Cardiac muscle cell (in vitro differentiated cells and primary cell): ENCODE measurements around the gene MICOS13. TPM values are rescaled to one million over a fixed set of nuclear protein-coding genes. Genes with fewer than 3 reads are reported as not detected.

Source experiments
- DNase-seq, 2 donors: peaks; one replicate each; pipeline versions ENCODE4 v3.0.0 to v3.0.0-alpha.2; 2010 to 2017; ENCODE audit warnings: low read depth in 1 of 2, low spot score in 1 of 2
- H3K27ac ChIP-seq: fragments of 200-600 bp; sonication (generic); 2 replicates; pipeline ENCODE4 v1.5.1; 2016
- H3K27me3 ChIP-seq: fragments of 200-600 bp; sonication (generic); 2 replicates; pipeline ENCODE4 v1.6.0; 2016; ENCODE audit warnings: control low read depth
- H3K36me3 ChIP-seq: fragments of 200-600 bp; sonication (generic); 2 replicates; pipeline ENCODE4 v1.5.1; 2016; ENCODE audit warnings: control low read depth
- H3K4me1 ChIP-seq: fragments of 200-600 bp; sonication (generic); 2 replicates; pipeline ENCODE4 v1.8.1; 2017; ENCODE audit warnings: low read depth, mild to moderate bottlenecking, mixed run types
- H3K4me3 ChIP-seq: fragments of 200-600 bp; sonication (generic); 2 replicates; pipeline ENCODE4 v1.5.1; 2016; ENCODE audit warnings: mild to moderate bottlenecking
- H3K9me3 ChIP-seq: fragments of 200-600 bp; sonication (generic); 2 replicates; pipeline ENCODE4 v1.5.1; 2017; ENCODE audit warnings: low read depth, mild to moderate bottlenecking, control low read depth
- polyA plus RNA-seq: library from polyadenylated mRNA; unstranded; fragments of >200 nt; fragmentation: Nextera tagmentation; extraction: Ambion mirVana; gene quantifications from 2 replicates; pipeline ENCODE4 v1.2.1, GENCODE V29; 2016
- total RNA-seq: library from RNA; depleted of rRNA; stranded (reverse); fragments of >200 nt; gene quantifications from 2 replicates; pipeline ENCODE4 v1.2.3, GENCODE V29; 2016
- TF ChIP-seq, protein P1 (sequence below): IDR thresholded peaks from 2 replicates; pipeline ENCODE4 v1.5.1; 2012; ENCODE audit warnings: low read depth, mild to moderate bottlenecking, low read length

MICOS13 gene
- total and polyA plus RNA-seq, 2 experiments from 2014 or later, result 59.1 to 173 TPM

DNA sequence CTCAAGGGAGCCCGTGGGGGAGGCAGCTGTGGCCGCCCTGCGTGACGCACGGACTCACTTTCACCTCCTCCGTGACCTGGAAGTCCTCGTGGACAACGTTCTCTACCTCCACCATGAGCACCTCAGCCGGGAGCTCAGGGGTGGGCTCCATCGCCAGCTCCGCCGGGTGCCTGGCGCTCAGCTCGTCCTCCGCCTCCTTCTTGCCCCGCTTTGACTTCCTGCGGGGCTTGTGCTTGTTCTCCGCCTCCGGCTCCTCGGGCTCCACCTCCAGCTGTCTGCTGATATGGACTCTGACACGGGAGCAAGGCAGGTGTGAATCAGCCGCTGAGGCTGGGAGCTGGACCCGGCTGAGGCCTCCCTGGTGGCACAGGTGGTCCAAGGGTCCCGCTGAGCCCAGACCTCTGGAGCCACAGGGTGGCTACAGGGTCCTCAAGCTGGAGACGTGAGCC, 31.4 kb upstream of the MICOS13 start:
- TF ChIP-seq, protein P1, sequence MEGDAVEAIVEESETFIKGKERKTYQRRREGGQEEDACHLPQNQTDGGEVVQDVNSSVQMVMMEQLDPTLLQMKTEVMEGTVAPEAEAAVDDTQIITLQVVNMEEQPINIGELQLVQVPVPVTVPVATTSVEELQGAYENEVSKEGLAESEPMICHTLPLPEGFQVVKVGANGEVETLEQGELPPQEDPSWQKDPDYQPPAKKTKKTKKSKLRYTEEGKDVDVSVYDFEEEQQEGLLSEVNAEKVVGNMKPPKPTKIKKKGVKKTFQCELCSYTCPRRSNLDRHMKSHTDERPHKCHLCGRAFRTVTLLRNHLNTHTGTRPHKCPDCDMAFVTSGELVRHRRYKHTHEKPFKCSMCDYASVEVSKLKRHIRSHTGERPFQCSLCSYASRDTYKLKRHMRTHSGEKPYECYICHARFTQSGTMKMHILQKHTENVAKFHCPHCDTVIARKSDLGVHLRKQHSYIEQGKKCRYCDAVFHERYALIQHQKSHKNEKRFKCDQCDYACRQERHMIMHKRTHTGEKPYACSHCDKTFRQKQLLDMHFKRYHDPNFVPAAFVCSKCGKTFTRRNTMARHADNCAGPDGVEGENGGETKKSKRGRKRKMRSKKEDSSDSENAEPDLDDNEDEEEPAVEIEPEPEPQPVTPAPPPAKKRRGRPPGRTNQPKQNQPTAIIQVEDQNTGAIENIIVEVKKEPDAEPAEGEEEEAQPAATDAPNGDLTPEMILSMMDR, result no peak
- no peaks in the 10 kb centered on the region for H3K27me3 ChIP-seq
- no peaks in the 10 kb centered on the region for H3K9me3 ChIP-seq
- H3K27ac ChIP-seq, result no peak overlapping the region
- no peaks in the 10 kb centered on the region for H3K4me1 ChIP-seq
- peaks cover 25% of the 10 kb centered on the region for H3K36me3 ChIP-seq
- no peak for DNase-seq
- H3K4me3 ChIP-seq, result no peak overlapping the region

- Histone ChIP-seq H3K27me3 (no peaks in the 10 kb centered on the region), H3K36me3 (peaks cover 31% of the 10 kb centered on the region), H3K9me3 (no peaks in the 10 kb centered on the region), H3K4me3 (no peak overlapping the region), H3K27ac (no peak overlapping the region), H3K4me1 (no peaks in the 10 kb centered on the region)
- no peak for DNase-seq
- TF ChIP-seq, protein P1, result no peak
These were observed 30.7 kb upstream of the MICOS13 start for GRCh38 chr19:5711025-5711424.

DNA sequence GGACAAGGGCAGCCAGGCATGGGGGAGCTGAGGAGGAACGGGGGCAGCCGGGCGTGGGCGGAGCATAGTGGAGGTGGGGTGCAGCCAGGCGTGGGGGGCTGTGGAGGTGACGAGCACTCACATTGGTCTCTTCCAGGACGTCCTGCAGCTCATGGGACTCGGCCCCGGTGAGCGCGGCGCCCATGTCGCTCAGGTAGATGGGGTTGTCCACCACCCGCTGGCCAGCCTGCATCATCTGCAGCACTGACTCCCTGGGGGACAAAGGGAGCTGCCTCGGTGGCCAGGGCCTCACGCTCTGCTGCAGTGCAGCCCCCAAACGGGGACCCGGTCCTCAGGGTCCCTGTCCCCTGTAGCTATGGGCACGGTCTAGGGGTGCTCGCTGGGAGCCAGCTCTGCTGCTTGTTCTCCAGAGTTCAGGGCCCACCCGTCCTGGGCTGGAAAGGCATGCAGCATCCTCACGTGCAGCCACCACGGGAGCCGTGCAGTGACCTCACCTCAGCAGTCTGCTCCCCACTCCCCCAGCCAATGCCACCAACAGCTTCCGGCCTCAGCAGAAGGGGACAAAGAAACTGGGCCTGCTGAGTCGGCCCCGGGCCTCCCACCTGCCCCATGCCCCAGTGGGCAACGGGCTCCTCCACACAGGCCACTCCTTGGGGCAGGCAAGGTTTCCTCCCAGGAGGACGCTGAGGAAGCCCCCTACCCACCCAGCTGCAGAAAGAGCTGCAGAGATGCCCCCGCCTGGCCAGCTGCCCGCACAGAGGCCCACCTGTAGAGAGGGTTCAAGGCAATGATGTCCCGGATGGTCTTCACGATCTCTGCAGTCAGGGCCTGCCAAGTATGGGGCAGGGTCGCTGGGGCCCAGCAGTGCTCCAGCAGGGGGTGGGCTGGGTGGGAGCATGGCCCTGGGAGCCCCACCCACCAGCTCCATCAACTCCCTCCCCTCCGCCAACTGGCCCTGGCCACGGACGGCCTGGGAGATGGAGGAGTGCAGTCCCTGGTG, 27.6 kb upstream of the MICOS13 start:
- no peak for DNase-seq
- TF ChIP-seq, protein P1, result no peak
- Histone ChIP-seq H3K4me1 (no peaks in the 10 kb centered on the region), H3K9me3 (no peaks in the 10 kb centered on the region), H3K27ac (no peak overlapping the region), H3K27me3 (no peaks in the 10 kb centered on the region), H3K36me3 (peaks cover 41% of the 10 kb centered on the region), H3K4me3 (no peak overlapping the region)

GRCh38 chr19:5706876-5707573, 26.7 kb upstream of the MICOS13 start:
- Histone ChIP-seq H3K36me3 (peaks cover 37% of the 10 kb centered on the region), H3K4me1 (no peaks in the 10 kb centered on the region), H3K4me3 (no peak overlapping the region), H3K27me3 (no peaks in the 10 kb centered on the region), H3K27ac (no peak overlapping the region), H3K9me3 (no peaks in the 10 kb centered on the region)
- TF ChIP-seq, protein P1, result no peak
- no peak for DNase-seq

DNA sequence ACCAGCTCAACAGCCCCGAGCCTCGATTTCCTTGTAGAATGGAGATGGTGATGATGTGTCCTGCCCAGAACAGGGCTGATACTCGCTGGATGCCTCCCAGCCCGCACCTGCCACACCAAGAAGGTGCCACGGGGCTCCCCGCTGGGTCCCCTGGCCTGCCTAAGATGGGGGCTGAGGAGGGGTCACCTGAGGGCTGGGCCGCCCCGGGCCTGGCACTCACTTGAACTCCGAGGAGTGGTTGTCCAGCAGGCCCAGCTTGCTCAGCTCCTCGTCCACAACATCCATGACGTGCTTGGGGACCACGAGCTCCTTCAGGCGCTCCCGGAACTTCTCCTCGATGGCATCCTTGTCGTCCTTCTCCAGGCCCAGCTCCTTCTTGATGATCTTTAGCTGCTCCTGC, 25.2 kb upstream of the MICOS13 start:
- Histone ChIP-seq H3K27ac (no peak overlapping the region), H3K4me1 (no peaks in the 10 kb centered on the region), H3K9me3 (no peaks in the 10 kb centered on the region), H3K4me3 (no peak overlapping the region), H3K36me3 (peaks cover 31% of the 10 kb centered on the region), H3K27me3 (no peaks in the 10 kb centered on the region)
- DNase-seq, result no peak
- TF ChIP-seq, protein P1, result no peak
